Activated T-cell treated with anti-CD3 and anti-CD28 coated beads for 48 hours (primary cell): ENCODE results near the gene LRP6.
"Not testable (repeated sequence)": the region's sequence is repeated elsewhere in the genome, so short reads cannot be mapped to it uniquely, and the experiment has no call there.

Experiments
- DNase-seq: peaks from one replicate; pipeline ENCODE4 v3.0.0-alpha.2; 2020; ENCODE audit warnings: low read depth

LRP6 gene

DNA sequence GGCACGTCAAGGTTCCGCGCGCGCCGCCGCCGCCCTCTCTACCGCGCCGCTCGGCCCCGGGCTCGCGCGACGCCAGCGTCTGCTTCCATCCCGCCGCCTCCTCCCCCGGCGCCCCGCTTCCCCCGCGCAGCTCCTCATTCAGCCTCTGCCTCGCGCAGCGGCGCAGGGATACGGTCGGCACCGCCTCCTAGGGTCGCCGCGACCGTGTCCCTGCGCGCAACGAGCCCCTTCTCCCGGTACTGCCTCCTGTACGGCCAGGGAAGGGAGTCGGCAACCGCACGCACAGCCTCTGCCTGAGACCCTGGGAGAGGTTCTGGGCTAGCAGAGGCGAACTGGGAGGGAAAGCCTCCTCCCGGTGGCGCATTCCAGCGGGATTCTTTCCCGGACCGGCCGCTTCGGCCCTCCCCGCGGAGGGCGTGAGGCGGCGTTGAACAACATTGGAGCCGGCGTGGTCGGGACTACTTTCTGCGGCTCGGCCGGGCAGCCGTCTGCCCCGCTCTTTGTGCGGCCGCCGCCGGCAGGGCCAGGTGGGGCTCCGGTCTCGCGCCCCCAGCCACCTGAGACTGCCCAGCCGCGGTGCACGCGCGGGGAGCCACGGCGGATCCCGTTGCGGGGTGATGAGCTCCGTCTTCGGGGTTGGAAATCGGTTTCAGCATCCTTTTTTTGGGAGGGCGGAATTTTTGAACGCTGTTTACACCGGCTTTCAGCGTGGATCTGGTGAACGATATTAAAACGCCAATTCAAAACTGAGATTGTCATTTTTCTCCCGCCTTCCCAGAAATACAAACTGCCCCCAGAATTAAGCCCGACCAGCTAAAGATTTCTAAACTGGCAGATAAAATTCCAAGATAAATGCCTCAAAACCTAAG is at the start of gene LRP6:
Gene LRP6, minus strand, starts transcription at position 172 of the 869 bp plus-strand sequence. CDS start 309 bp downstream, outside the sequence.
- peak; percentile 75 for DNase-seq

- DNase-seq, result no peak
Observed at GRCh38 chr12:12315838-12316237, 49.0 kb upstream of the LRP6 start.

DNA sequence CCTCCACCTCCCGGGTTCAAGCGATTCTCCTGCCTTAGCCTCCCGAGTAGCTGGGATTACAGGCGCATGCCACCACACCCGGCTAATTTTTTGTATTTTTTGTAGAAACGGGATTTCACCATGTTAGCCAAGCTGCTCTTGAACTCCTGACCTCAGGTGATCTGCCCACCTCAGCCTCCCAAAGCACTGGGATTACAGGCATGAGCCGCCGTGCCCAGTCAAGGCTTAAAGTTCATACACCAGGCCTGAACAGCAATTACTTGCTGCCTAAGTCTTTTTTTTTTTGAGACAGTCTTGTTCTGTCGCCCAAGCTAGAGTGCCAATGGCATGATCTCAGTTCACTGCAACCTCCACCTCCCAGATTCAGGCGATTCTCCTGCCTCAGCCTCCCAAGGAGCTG is 43.9 kb upstream of the LRP6 start:
- not testable (repeated sequence) for DNase-seq

DNA sequence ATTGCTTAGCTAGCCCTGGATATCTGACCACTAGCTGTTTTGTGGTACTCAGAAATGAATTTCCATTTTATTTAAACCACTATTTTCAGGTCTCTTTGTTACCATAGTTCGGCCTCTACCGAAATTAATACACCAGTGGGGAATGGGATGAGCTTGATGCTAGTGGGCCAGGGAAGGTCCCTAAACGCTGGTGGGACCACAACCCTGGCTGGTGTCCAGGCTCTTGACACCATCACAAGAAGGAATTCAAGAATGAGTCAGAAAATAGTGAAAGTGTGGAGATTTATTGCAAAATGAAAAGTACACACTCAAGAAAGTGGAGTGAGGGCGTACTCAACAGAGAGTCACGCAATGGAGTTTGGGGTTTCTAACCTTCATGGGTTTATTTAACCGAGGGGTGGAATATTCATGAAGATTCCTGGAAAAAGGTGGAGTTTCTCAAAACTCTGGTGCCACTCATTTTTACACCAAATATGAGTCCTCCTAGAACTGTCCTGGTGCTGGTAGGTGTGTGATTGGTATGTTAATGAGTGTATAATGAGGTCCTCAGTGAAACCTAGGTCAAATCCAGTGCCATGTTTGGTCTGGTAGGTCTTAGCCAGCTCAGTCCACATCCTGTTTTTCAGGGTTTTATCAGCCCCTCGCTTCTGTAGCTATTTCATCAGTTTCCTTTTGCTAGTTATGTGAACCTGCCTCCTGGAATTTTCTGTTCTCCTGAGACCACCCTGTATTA is 38.9 kb upstream of the LRP6 start:
- no peak for DNase-seq

- no peak for DNase-seq
Observed at GRCh38 chr12:12302976-12303375, 36.1 kb upstream of the LRP6 start.

GRCh38 chr12:12301122-12301521 is 34.3 kb upstream of the LRP6 start:
- no peak for DNase-seq

- DNase-seq, result no peak
Observed at GRCh38 chr12:12297201-12297830, 30.5 kb upstream of the LRP6 start.

- no peak for DNase-seq
Observed at GRCh38 chr12:12294215-12295005, 27.6 kb upstream of the LRP6 start.

DNA sequence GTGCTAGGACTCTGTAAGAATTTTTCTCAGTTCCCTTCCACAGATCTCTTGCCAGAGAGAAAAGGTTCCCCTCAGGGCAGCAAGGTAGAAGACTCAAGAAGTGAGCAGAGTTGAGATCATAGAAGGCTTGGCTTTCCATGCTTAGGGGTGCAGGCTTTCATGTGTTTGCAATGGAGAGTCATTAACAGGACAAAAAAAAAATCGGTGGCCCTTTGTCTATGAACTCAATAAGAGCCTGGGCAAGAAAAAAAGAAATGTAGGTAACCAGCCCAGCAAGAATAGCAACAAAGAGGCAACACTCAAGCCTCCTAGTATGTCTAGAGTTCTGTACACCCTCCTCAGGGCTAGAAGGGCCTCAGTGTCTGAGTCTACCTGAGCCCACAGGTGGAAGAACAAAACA is 23.4 kb upstream of the LRP6 start:
- no peak for DNase-seq

DNA sequence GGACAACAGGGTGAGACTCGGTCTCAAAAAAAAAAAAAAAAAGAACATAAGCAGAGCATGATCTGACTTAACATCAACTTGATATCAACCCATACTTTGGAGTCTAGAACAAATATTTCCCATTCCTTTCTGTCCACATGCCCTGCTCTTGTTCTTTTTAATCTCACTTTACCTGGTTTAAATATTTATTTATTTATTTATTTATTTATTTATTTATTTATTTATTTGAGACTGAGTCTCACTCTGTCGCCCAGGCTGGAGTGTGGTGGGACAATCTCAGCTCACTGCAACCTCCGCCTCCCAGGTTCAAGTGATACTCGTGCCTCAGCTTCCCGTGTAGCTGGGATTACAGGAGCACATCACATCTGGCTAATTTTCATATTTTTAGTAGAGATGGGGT is 19.6 kb upstream of the LRP6 start:
- no peak for DNase-seq

GRCh38 chr12:12282761-12283425 is 16.0 kb upstream of the LRP6 start:
- DNase-seq, result no peak

- DNase-seq, result no peak
Observed at GRCh38 chr12:12282202-12282601, 15.4 kb upstream of the LRP6 start.

DNA sequence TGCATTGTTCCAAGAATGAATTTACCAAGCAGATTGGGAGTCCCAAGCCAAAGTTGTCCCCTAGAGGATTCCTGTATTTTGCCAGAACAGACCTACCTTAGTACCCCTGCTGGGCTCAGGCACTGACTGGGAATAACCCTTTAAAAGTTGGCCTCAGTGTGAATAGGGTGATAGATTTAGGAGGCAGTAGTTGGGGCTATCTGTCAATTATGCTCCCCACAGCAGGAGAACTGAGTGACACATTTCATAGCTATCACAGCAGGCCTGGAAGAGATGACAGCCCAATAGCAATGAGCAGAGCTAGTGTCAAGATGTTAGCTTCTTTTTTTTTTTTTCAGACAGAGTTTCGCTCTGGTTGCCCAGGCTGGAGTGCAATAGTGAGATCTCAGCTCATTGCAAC is 14.3 kb upstream of the LRP6 start:
- DNase-seq, result no peak

GRCh38 chr12:12278899-12279298 is 12.1 kb upstream of the LRP6 start:
- no peak for DNase-seq

DNA sequence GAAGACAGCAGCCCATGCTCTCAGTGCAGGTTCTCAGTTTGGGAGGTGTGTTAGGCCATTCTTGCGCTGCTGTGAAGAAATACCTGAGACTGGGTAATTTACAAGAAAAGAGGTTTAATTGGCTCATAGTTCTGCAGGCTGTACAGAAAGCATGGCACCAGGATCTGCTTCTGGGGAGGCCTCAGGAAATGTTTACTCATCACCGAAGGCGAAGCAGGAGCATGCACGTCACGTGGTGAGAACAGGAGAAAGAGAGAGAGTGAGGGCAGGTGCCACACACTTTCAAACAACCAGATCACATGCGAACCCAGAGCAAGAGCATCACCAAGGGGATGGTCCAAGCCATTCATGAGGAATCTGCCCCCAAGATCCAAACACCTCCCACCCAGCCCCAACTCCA is 9.0 kb upstream of the LRP6 start:
- no peak for DNase-seq

DNA sequence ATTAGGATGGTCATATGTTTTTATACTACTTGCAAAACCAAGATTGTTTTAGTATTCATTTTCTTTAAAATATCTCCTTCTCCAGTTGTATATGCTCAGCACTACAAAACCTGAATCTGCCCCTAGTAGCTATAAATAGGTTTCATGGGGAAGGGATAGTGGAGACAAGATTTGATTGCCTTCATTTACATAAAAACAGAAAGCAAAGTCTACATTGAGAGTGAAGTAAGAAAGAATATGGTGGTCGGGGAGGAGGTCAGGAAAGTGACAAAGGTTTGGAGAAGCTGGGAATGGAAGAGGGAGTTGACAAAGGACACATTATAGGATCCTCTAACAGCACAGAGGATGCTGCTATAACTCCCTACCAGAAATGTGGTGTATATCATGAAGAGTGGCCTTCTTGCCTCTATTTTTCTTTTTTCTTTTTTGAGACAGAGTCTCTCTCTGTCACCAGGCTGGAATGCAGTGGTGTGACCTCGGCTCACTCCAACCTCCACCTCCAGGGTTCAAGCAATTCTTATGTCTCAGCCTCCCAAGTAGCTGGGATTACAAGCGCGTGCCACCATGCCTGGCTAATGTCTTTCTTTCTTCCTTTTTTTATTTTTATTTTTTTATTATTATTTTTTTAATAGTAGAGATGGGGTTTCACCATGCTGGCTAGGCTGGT is 6.6 kb upstream of the LRP6 start:
- no peak for DNase-seq

GRCh38 chr12:12272869-12273268 is 6.0 kb upstream of the LRP6 start:
- DNase-seq, result no peak

DNA sequence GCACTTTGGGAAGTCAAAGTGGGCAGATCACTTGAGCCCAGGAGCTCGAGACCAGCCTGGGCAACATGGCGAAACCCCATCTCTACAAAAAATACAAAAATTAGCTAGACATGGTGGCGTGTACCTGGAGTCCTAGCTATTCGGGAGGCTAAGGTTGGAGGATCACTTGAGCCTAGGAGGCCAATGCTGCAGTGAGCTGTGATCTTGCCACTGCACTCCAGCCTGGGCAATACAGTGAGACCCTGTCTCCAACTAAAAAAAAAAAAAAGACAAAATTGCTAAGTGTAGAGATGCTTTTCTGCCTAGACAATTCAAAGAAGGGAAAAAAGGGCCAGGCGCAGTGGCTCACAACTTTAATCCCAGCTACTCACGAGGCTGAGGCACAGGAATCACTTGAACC is 3.4 kb upstream of the LRP6 start:
- DNase-seq, result no peak

DNA sequence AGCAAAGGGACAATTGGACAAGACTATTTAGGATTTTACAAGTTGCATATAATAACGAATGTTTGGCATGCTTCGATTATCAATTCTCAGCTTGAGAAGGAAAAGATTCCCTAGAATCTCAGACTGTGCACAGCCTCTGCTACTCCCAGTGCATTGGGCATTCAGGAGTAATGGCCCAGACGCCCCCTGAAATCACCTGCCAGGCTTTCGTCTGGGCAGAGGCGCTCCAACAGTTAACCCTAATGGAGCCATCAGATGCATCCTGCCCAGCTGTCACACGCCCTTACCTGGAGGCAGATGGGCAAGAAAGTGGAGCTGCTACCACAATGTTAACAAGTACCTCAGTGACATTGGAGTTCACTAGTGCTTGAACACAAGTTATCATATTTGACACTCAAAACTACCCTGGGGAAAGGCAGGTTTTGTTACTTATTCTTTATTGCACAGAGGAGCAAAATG is 927 bp upstream of the LRP6 start:
- no peak for DNase-seq

GRCh38 chr12:12266389-12266872 is 413 bp downstream of the LRP6 start:
- no peak for DNase-seq
